ENCODE measurements around the gene ZSWIM3.

DNA sequence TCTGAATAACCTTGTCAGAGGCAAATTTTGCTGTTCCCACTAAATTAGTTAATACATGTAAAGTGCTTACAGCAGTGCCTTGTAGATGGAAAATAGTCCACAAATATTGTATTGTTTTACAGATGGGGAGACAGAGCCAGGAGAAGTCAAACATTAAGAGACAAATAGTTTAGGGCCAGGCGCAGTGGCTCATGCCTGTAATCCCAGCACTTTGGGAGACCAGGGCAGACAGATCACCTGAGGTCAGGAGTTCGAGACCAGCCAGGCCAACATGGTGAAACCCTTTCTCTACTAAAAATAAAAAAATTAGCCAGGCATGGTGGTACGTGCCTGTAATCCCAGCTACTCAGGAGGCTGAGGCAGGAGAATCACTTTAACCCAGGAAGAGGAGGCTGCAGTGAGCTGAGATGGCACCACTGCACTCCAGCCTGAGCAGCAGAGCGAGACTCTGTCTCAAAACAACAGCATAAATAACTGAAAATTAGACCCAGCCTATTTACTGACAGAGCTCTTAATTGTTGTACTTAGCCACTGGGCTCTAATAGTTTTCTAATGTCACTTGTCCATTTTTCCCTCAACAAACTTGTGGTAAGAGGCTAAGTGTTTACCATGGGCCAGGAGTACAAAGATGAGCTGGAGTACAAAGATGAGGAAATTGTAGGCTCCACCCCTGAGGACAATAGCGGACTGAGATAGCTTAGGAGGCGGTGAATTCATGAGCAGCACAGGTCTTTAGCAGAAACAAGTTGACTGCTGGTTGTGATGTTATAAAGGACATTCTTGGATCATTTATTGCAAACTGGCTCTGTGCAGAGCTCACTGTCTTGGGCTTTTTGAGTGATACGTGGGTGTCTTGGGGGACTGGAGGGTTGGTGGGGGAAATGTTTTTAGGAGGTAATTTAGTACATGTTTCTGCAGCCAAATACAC is 6.4 kb downstream of the ZSWIM3 start:
- no peak for TF ChIP-seq EZH2phosphoT487 (IDR thresholded peaks at IDR 0.05; ENCODE audit: borderline replicate concordance, low read length)
- TF ChIP-seq, protein P1, sequence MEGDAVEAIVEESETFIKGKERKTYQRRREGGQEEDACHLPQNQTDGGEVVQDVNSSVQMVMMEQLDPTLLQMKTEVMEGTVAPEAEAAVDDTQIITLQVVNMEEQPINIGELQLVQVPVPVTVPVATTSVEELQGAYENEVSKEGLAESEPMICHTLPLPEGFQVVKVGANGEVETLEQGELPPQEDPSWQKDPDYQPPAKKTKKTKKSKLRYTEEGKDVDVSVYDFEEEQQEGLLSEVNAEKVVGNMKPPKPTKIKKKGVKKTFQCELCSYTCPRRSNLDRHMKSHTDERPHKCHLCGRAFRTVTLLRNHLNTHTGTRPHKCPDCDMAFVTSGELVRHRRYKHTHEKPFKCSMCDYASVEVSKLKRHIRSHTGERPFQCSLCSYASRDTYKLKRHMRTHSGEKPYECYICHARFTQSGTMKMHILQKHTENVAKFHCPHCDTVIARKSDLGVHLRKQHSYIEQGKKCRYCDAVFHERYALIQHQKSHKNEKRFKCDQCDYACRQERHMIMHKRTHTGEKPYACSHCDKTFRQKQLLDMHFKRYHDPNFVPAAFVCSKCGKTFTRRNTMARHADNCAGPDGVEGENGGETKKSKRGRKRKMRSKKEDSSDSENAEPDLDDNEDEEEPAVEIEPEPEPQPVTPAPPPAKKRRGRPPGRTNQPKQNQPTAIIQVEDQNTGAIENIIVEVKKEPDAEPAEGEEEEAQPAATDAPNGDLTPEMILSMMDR (IDR thresholded peaks at IDR 0.05; ENCODE audit: low read depth, low read length, poor library complexity, severe bottlenecking): no peak

Measured in DOHH2 (cell line).